Measurements from ENCODE around the gene LDLRAD4.

LDLRAD4 gene

DNA sequence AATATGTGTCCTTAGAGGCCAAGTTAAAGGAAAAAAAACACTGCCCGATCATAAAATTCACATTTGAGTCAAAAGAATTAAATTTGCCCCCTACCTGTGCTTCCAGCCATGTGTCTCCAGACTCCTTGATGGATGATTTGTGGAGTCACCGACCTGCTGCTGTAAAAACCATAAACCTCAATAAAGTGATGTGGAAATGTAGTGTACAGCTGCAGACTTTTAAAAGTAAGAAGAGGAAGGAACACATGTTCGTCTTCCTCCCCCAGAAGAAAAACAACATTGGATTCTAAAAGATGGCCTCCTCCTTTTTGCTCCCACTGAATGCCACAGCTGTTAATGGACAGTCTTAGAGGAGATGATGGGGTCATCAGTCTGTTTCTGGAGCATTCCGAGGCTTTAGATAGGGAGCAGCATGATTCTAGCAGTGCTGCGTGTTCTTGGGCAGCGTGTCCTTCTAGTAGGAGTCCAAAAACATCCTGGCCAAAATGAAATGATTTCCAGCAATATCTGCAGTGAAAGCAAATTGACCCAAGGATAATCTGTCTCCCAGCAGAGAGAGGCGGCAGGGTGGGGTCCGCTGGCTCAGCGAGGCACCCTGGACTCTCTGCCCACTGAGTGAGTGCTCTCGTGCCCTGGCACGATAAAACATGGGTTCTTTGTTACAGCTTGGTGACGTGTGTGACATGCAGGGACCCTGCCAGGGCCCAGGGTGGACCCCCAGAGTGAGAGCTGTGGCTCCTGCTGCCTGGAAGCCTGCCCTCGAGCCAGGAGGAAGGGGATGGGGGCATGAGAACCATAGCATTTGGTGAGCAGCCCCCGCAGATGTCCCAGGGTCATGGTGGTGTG lies 311.7 kb downstream of the LDLRAD4 start:
- H3K27ac ChIP-seq = no peak overlapping the region
- no peaks in the 10 kb centered on the region for H3K36me3 ChIP-seq (ENCODE audit: control insufficient read depth, insufficient read depth, low read length)
- no peak overlapping the region for H3K4me3 ChIP-seq (ENCODE audit: low read depth, low read length)

DNA sequence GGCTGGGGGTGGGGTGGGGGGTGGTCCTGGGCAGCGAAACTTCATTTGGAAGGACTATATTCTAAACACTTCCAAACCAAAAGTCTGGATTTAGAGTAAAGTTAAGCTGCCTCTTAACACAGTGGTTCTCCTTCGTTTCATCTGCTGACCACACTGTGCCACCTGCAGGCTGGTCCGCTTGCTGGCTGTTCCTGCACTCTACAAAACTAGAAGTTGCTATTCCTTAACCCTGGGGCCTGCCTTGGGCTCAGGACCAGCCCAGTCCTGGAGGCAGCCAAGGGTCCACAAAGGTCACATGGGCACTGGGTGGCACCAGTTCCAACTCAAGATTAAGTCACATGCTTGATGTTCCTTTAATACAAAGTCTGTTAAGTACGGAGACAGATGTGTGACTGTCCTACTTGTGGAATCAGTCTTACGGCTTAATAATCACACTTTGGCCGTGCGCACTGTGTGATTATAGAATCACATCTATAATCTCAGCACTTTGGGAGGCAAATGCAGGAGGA lies 312.4 kb downstream of the LDLRAD4 start:
- H3K4me3 ChIP-seq (ENCODE audit: low read depth, low read length) = no peak overlapping the region
- no peak overlapping the region for H3K4me2 ChIP-seq (ENCODE audit: low read length)
- no peak overlapping the region for H2AFZ ChIP-seq
- TF ChIP-seq, protein P1, sequence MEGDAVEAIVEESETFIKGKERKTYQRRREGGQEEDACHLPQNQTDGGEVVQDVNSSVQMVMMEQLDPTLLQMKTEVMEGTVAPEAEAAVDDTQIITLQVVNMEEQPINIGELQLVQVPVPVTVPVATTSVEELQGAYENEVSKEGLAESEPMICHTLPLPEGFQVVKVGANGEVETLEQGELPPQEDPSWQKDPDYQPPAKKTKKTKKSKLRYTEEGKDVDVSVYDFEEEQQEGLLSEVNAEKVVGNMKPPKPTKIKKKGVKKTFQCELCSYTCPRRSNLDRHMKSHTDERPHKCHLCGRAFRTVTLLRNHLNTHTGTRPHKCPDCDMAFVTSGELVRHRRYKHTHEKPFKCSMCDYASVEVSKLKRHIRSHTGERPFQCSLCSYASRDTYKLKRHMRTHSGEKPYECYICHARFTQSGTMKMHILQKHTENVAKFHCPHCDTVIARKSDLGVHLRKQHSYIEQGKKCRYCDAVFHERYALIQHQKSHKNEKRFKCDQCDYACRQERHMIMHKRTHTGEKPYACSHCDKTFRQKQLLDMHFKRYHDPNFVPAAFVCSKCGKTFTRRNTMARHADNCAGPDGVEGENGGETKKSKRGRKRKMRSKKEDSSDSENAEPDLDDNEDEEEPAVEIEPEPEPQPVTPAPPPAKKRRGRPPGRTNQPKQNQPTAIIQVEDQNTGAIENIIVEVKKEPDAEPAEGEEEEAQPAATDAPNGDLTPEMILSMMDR (IDR thresholded peaks at IDR 0.05) = peak; percentile 42
- H3K27me3 ChIP-seq (ENCODE audit: control insufficient read depth, insufficient read depth, low read length) = no peaks in the 10 kb centered on the region
- no peaks in the 10 kb centered on the region for H3K79me2 ChIP-seq
- H3K27ac ChIP-seq = no peak overlapping the region
- H3K4me1 ChIP-seq = no peaks in the 10 kb centered on the region
- no peaks in the 10 kb centered on the region for H3K36me3 ChIP-seq (ENCODE audit: control insufficient read depth, insufficient read depth, low read length)
- no peaks in the 10 kb centered on the region for H3K9me3 ChIP-seq (ENCODE audit: control insufficient read depth, low read length)
- H3K9ac ChIP-seq = no peak overlapping the region

More for the DNA sequence above, 311.7 kb downstream of the LDLRAD4 start:
- TF ChIP-seq, protein P1 (IDR thresholded peaks at IDR 0.05) = no peak
- no peaks in the 10 kb centered on the region for H3K79me2 ChIP-seq
- no peak overlapping the region for H3K9ac ChIP-seq
- no peak overlapping the region for H2AFZ ChIP-seq
- H3K4me1 ChIP-seq = no peaks in the 10 kb centered on the region
- no peak overlapping the region for H3K4me2 ChIP-seq (ENCODE audit: low read length)
- no peaks in the 10 kb centered on the region for H3K27me3 ChIP-seq (ENCODE audit: control insufficient read depth, insufficient read depth, low read length)
- H3K9me3 ChIP-seq (ENCODE audit: control insufficient read depth, low read length) = no peaks in the 10 kb centered on the region

- Histone ChIP-seq H3K4me2 (ENCODE audit: low read length) (no peak overlapping the region), H3K27ac (no peak overlapping the region), H2AFZ (no peak overlapping the region), H3K79me2 (no peaks in the 10 kb centered on the region), H3K9ac (no peak overlapping the region), H3K4me1 (no peaks in the 10 kb centered on the region), H3K27me3 (ENCODE audit: control insufficient read depth, insufficient read depth, low read length) (no peaks in the 10 kb centered on the region), H3K36me3 (ENCODE audit: control insufficient read depth, insufficient read depth, low read length) (no peaks in the 10 kb centered on the region), H3K9me3 (ENCODE audit: control insufficient read depth, low read length) (no peaks in the 10 kb centered on the region), H3K4me3 (ENCODE audit: low read depth, low read length) (no peak overlapping the region)
- TF ChIP-seq, protein P1 (IDR thresholded peaks at IDR 0.05) = no peak
Observed at GRCh38 chr18:13531681-13532325, 313.2 kb downstream of the LDLRAD4 start.

DNA sequence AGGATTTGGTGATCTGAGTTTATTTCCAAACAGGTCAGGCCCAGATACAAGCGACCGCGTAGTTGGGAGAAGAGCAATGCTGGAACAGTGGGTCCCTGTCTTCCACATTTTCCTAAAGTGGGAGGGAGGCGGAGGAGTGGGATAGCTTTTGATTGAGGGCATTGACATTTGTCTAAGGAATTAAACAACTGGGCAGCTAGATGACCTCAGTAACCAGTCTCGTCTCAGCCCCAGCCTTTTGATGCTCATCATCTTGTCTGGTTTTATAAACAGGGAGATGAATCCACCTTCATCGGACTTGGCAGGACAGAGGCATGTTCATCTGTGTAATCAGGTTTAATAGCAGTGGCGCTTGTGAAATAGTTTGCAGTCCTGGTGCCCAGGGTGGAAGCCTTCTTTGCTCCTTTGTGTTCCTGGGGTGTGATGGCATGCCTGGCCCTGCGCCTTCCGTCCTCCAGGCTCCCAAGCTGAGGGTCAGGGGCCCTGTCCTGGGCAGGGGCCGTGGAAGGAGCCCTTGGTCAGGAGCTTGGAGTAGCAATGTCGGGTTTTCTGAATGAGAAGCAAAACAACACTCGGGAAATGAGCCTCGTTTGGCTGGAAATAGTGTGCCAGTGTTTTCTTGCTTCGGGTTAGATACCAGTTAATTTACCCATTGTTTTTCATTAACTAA lies 314.0 kb downstream of the LDLRAD4 start:
- H3K36me3 ChIP-seq (ENCODE audit: control insufficient read depth, insufficient read depth, low read length) = no peaks in the 10 kb centered on the region
- H3K4me3 ChIP-seq (ENCODE audit: low read depth, low read length) = no peak overlapping the region
- no peak overlapping the region for H3K4me2 ChIP-seq (ENCODE audit: low read length)
- no peaks in the 10 kb centered on the region for H3K27me3 ChIP-seq (ENCODE audit: control insufficient read depth, insufficient read depth, low read length)
- no peak overlapping the region for H3K9ac ChIP-seq
- no peaks in the 10 kb centered on the region for H3K4me1 ChIP-seq
- H3K9me3 ChIP-seq (ENCODE audit: control insufficient read depth, low read length) = no peaks in the 10 kb centered on the region
- no peaks in the 10 kb centered on the region for H3K79me2 ChIP-seq
- no peak overlapping the region for H3K27ac ChIP-seq
- TF ChIP-seq, protein P1 (IDR thresholded peaks at IDR 0.05) = no peak
- H2AFZ ChIP-seq = no peak overlapping the region
